Activated naive CD8-positive, alpha-beta T cell (primary cell): Measurements from ENCODE around the gene ADPRM.
"Not testable (repeated sequence)": the region's sequence is repeated elsewhere in the genome, so short reads cannot be mapped to it uniquely, and the experiment has no call there.

Experiments used
- H3K27ac Mint-ChIP-seq: one replicate; pipeline ENCODE4 v1.8.0; 2021; ENCODE audit warnings: mixed read lengths
- H3K27me3 Mint-ChIP-seq: one replicate; pipeline ENCODE4 v1.8.0; 2021; ENCODE audit warnings: mixed read lengths
- H3K36me3 Mint-ChIP-seq: one replicate; pipeline ENCODE4 v1.8.0; 2021; ENCODE audit warnings: mixed read lengths
- H3K4me1 Mint-ChIP-seq: one replicate; pipeline ENCODE4 v1.8.0; 2021; ENCODE audit warnings: low read depth, mixed read lengths
- H3K4me3 Mint-ChIP-seq: one replicate; pipeline ENCODE4 v1.8.0; 2021; ENCODE audit warnings: mild to moderate bottlenecking, mixed read lengths
- H3K9me3 Mint-ChIP-seq: one replicate; pipeline ENCODE4 v1.8.0; 2021; ENCODE audit warnings: low read depth, mixed read lengths

ADPRM gene

GRCh38 chr17:10726196-10726595 is 28.8 kb downstream of the ADPRM start:
- H3K27ac Mint-ChIP-seq = peak overlapping the region; percentile 70
- H3K4me3 Mint-ChIP-seq = no peak overlapping the region
- H3K4me1 Mint-ChIP-seq = peaks cover 25% of the 10 kb centered on the region
- H3K36me3 Mint-ChIP-seq = no peaks in the 10 kb centered on the region
- H3K9me3 Mint-ChIP-seq = no peaks in the 10 kb centered on the region
- H3K27me3 Mint-ChIP-seq = no peaks in the 10 kb centered on the region

DNA sequence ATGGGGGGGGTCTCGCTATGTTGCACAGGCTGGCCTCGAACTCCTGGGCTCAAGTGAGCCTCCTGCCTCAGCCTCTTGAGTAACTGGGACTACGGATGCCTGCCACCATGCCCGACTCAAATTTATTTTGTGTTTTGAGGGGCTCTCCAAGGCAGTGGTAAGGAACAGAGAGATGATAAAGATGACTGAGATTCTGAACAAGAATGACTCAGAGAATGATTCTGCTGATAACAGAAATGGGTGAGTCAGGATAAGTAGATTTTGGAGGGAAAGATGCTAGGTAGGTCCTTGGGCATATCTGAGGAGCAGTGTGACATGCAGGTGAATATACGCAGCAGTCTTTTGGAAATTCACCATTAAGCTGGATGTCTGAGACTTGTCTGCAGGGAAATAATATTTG is 29.8 kb downstream of the ADPRM start:
- peaks cover 25% of the 10 kb centered on the region for H3K4me1 Mint-ChIP-seq
- peak overlapping the region; percentile 22 for H3K27ac Mint-ChIP-seq
- no peaks in the 10 kb centered on the region for H3K27me3 Mint-ChIP-seq
- no peaks in the 10 kb centered on the region for H3K36me3 Mint-ChIP-seq
- H3K9me3 Mint-ChIP-seq = no peaks in the 10 kb centered on the region
- no peak overlapping the region for H3K4me3 Mint-ChIP-seq

- Mint-ChIP-seq H3K27me3 (no peaks in the 10 kb centered on the region), H3K27ac (peak overlapping the region; percentile 41), H3K9me3 (no peaks in the 10 kb centered on the region), H3K4me3 (peak overlapping the region; percentile 30), H3K4me1 (peaks cover 25% of the 10 kb centered on the region), H3K36me3 (no peaks in the 10 kb centered on the region)
These were observed 31.0 kb downstream of the ADPRM start for GRCh38 chr17:10728331-10728892.

DNA sequence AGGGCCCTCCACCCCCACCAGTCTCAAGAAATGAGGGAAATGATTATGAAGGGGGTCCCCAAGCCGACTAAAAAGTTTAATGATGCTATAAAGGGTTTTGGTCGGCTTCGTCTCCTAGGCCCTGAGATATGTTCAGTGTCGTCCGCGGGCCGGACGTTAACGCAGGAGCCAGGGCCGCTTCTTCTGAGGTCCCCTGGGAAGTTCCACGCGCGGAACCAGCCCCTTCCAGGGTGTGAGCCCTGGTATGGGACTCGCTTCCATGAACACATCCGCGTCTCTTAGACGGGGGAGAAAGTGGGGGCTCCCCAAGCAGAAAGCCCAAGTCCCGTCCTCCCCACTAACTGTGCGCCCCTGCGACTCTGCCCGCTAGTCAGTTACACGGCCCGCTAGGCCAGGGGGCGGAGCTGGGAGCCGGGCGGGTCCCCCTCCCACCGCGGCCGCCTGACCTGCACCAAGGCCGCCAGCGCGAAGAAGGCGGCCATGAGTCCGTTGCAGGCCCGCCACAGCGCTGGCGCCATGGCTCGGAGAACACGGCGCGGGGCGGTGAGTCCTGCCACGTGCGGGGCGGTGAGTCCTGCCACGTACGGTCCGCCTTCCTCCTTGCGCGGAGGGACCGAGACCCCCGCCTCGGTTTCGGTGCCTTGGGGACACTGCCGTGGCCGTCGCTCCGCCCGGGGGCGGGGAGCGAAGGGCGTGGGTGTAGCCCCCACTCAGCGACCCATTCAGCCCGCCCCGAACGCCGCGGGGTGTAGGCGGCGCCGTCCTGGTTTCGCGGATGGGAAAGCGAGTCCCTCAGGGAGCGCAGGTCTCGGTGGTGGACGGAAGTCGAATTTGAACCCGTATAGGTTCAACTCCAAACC is 32.2 kb downstream of the ADPRM start, which contains the start of gene TMEM220:
Gene TMEM220 (minus strand): TSS at position 690 of the 860 bp plus-strand sequence. CDS start 172 bp downstream, at position 518.
- Mint-ChIP-seq H3K27ac (peak within 1 kb of the TSS; percentile 87), H3K9me3 (no peaks in the 10 kb centered on the region), H3K4me1 (peaks cover 25% of the 10 kb centered on the region), H3K27me3 (no peaks in the 10 kb centered on the region), H3K4me3 (peak within 1 kb of the TSS; percentile 86), H3K36me3 (no peaks in the 10 kb centered on the region)

- Mint-ChIP-seq H3K4me3 (peak overlapping the region; percentile 86), H3K27ac (peak overlapping the region; percentile 86), H3K4me1 (peaks cover 25% of the 10 kb centered on the region)
- H3K9me3 Mint-ChIP-seq, H3K27me3 Mint-ChIP-seq, H3K36me3 Mint-ChIP-seq: not testable (repeated sequence)
These were observed 32.9 kb downstream of the ADPRM start for GRCh38 chr17:10730247-10730646.

GRCh38 chr17:10731408-10731879 is 34.0 kb downstream of the ADPRM start:
- Mint-ChIP-seq H3K36me3 (no peaks in the 10 kb centered on the region), H3K27ac (peak overlapping the region; percentile 87), H3K4me3 (no peak overlapping the region), H3K9me3 (no peaks in the 10 kb centered on the region), H3K27me3 (no peaks in the 10 kb centered on the region), H3K4me1 (peaks cover 21% of the 10 kb centered on the region)

- not testable (repeated sequence) for H3K27me3 Mint-ChIP-seq, H3K9me3 Mint-ChIP-seq, H3K4me3 Mint-ChIP-seq, H3K36me3 Mint-ChIP-seq, H3K27ac Mint-ChIP-seq
- peaks cover 17% of the 10 kb centered on the region for H3K4me1 Mint-ChIP-seq
These were observed 34.7 kb downstream of the ADPRM start for GRCh38 chr17:10732121-10732520.

GRCh38 chr17:10733666-10734065 is 36.3 kb downstream of the ADPRM start:
- H3K4me1 Mint-ChIP-seq = peaks cover 17% of the 10 kb centered on the region
- no peaks in the 10 kb centered on the region for H3K9me3 Mint-ChIP-seq
- H3K4me3 Mint-ChIP-seq = no peak overlapping the region
- no peaks in the 10 kb centered on the region for H3K36me3 Mint-ChIP-seq
- H3K27me3 Mint-ChIP-seq = no peaks in the 10 kb centered on the region
- no peak overlapping the region for H3K27ac Mint-ChIP-seq

- Mint-ChIP-seq H3K27ac (no peak overlapping the region), H3K4me1 (peaks cover 19% of the 10 kb centered on the region), H3K4me3 (no peak overlapping the region), H3K9me3 (no peaks in the 10 kb centered on the region), H3K27me3 (no peaks in the 10 kb centered on the region), H3K36me3 (no peaks in the 10 kb centered on the region)
These were observed 37.9 kb downstream of the ADPRM start for GRCh38 chr17:10735251-10735650.

DNA sequence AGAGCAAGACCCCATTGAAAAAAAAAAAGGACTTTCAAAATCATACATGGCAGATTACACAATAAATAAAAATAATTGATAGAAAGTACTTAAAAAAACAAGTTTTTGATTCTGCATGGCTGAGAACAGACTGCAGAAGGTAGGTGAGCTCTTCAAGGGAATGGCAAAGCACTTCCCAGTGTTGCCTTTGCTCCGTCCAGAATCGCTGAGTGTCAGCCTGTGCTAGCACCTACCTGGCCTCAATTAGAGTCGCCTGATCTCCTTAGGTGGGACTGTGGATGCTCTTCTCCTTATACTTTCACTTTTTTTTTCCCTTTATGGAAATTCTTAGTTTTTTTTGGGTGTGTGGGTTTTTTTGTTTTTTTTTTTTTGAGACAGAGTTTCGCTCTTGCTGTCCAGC is 38.4 kb downstream of the ADPRM start:
- Mint-ChIP-seq H3K4me3 (no peak overlapping the region), H3K9me3 (no peaks in the 10 kb centered on the region), H3K27me3 (no peaks in the 10 kb centered on the region), H3K36me3 (no peaks in the 10 kb centered on the region), H3K27ac (no peak overlapping the region), H3K4me1 (peaks cover 14% of the 10 kb centered on the region)

- H3K4me1 Mint-ChIP-seq = peaks cover 12% of the 10 kb centered on the region
- H3K9me3 Mint-ChIP-seq = no peaks in the 10 kb centered on the region
- no peaks in the 10 kb centered on the region for H3K36me3 Mint-ChIP-seq
- peak overlapping the region; percentile 56 for H3K4me3 Mint-ChIP-seq
- no peak overlapping the region for H3K27ac Mint-ChIP-seq
- no peaks in the 10 kb centered on the region for H3K27me3 Mint-ChIP-seq
These were observed 39.8 kb downstream of the ADPRM start for GRCh38 chr17:10737168-10737622.

DNA sequence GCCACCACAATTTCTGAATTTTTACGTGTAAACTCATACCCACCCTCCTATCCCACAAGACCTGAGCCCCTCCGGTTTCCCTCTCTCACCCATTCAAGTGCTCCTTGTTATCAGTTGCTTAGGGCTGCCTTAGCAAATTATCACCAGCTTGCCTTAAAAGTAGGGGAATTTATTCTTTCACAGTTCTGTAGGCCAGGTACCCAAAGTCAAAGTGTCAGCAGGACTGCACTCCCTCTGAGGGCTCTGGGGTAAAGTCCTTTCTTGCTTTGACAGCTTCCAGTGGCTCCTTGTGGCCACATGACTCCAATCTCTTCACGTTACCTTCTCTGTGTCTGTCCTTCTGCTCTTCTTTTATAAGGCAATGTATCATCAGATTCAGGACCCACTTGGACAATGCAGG is 40.3 kb downstream of the ADPRM start:
- Mint-ChIP-seq H3K36me3 (no peaks in the 10 kb centered on the region), H3K4me1 (peaks cover 12% of the 10 kb centered on the region), H3K27ac (no peak overlapping the region), H3K27me3 (no peaks in the 10 kb centered on the region), H3K4me3 (no peak overlapping the region), H3K9me3 (no peaks in the 10 kb centered on the region)

DNA sequence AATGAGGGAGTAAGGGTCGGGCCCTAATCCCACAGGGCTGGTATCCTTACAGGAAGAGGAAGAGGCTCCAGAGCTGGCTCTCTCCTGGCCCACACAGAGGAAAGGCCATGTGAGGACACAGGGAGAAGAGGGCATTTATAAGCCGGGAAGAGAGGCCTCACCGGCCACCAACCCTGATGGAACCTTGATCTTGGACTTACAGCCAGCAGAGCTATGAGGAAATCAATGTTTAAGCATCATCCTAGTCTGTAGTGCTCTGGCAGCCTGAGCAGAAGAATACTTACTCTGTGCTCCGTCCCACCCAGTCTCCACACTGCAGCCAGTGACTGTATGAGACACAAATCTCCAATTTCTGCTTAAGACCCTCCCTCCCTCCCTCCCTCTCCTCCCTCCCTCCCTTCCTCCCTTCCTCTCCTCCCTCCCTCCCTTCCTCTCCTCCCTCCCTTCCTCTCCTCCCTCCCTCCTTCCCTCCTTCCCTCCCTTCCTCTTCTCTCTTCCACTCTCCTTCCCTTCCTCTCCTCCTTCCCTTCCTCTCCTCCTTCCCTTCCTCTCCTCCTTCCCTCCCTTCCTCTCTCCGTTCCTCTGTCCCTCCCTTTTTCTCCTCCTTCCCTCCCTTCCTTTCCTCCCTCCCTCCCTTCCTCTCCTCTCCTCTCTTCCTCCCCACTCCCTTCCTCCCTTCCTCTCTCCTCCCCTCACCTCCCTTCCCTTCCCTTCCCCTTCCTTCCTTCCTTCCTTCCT is 41.3 kb downstream of the ADPRM start:
- no peaks in the 10 kb centered on the region for H3K9me3 Mint-ChIP-seq
- H3K4me1 Mint-ChIP-seq = peaks cover 12% of the 10 kb centered on the region
- no peak overlapping the region for H3K4me3 Mint-ChIP-seq
- H3K27ac Mint-ChIP-seq = no peak overlapping the region
- H3K36me3 Mint-ChIP-seq = no peaks in the 10 kb centered on the region
- no peaks in the 10 kb centered on the region for H3K27me3 Mint-ChIP-seq

GRCh38 chr17:10739386-10739785 is 42.0 kb downstream of the ADPRM start:
- Mint-ChIP-seq H3K27me3 (no peaks in the 10 kb centered on the region), H3K36me3 (no peaks in the 10 kb centered on the region), H3K4me1 (peaks cover 16% of the 10 kb centered on the region), H3K9me3 (no peaks in the 10 kb centered on the region), H3K27ac (no peak overlapping the region), H3K4me3 (no peak overlapping the region)
